ENCODE data around the gene ENOX2.

DNA sequence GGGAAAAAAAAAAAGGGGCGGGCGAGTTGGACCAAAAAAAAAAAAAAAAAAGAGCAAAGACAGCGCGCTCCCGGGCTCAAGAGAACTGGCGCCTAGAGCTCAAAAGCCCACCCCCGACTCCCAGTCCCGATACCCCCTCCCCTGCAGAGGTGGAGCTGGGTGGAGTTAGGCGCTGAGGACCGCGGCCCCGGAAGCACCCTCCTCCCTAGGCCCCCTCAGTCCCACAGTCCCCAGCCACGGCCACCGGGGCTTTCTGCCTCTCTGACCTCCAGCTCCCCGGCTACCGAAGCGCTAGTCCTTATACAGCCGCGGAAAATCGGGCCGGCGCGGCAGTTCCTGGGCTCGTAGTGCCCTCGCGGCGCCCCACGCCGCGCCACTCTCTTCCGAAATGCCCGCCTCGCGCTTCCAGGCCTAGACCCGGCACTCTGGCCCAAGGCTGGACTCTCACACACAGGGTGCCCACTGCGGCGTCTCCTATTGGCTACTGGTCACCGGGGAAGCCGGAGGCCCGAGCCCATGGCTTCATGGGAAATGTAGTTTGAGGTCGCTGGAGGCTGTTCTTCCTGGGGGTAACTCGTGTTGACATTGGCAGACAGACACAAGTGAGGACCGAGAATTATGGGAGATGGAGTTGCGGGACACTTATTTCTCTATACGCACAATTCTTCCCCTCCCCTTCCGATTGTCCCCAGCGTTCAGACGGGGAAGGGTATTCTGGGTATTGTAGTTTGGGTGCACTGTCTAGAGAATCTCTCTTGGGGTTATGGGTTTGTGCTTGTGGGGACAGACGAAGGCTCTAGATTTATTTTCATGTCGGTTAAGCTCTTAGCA lies at the start of gene ENOX2:
- TF ChIP-seq POLR2A (IDR thresholded peaks at IDR 0.05) (peak; percentile 20 to 78 (median 49)), EP300 (IDR thresholded peaks at IDR 0.05) (no peak), POLR2AphosphoS5 (IDR thresholded peaks at IDR 0.05) (peak; percentile 9 to 61)
- TF ChIP-seq, protein P1, sequence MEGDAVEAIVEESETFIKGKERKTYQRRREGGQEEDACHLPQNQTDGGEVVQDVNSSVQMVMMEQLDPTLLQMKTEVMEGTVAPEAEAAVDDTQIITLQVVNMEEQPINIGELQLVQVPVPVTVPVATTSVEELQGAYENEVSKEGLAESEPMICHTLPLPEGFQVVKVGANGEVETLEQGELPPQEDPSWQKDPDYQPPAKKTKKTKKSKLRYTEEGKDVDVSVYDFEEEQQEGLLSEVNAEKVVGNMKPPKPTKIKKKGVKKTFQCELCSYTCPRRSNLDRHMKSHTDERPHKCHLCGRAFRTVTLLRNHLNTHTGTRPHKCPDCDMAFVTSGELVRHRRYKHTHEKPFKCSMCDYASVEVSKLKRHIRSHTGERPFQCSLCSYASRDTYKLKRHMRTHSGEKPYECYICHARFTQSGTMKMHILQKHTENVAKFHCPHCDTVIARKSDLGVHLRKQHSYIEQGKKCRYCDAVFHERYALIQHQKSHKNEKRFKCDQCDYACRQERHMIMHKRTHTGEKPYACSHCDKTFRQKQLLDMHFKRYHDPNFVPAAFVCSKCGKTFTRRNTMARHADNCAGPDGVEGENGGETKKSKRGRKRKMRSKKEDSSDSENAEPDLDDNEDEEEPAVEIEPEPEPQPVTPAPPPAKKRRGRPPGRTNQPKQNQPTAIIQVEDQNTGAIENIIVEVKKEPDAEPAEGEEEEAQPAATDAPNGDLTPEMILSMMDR (IDR thresholded peaks at IDR 0.05): no peak

All from upper lobe of left lung (tissue), 4 donors.